HG02852 (cell line): ENCODE measurements around the gene FDPS.
"Not testable (repeated sequence)": the region's sequence is repeated elsewhere in the genome, so short reads cannot be mapped to it uniquely, and the experiment has no call there.

Experiments
- ATAC-seq: cut with Tn5 transposase; IDR thresholded peaks from one replicate; pipeline ENCODE4 v1.9.1; 2021; ENCODE audit warnings: mild to moderate bottlenecking, moderate library complexity; ENCODE audit not compliant: unreplicated experiment

The FDPS gene

DNA sequence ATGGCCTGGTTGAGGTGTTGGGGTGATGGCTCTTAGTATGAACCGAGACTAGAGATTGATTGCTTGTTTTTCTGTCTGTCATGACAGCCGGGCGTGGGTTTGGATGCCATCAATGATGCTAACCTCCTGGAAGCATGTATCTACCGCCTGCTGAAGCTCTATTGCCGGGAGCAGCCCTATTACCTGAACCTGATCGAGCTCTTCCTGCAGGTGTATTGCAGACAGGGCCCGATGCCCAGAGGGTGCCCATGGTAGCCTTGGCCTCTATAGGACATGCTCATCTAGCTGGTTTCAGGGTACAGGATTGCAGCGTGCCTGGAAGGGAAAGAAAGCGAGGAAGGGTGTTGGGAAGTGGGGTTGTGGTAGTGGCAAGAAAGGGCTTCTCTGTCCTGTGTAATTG lies 9.4 kb downstream of the FDPS start:
- ATAC-seq, result no peak

DNA sequence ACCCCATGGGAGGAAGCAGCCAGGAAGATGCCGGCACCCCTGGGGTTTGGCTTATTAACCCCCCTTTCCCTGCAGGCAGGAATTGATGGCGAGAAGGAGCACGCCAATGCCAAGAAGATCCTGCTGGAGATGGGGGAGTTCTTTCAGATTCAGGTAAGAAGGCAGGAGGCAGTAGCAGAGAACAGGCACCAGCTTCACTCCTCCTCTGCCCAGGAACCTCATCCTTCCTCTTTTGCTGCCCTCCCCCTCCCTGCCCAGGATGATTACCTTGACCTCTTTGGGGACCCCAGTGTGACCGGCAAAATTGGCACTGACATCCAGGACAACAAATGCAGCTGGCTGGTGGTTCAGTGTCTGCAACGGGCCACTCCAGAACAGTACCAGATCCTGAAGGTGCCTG lies 10.9 kb downstream of the FDPS start:
- no peak for ATAC-seq

DNA sequence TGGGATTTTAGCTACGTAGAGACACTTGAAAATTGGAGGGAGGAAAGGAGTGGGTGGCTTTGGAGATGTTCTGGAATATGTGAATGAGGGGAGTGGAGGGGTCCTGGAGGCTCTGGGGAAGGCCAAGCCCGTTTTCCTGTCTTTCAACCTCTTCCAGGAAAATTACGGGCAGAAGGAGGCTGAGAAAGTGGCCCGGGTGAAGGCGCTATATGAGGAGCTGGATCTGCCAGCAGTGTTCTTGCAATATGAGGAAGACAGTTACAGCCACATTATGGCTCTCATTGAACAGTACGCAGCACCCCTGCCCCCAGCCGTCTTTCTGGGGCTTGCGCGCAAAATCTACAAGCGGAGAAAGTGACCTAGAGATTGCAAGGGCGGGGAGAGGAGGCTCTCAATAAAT lies 11.6 kb downstream of the FDPS start:
- no peak for ATAC-seq

DNA sequence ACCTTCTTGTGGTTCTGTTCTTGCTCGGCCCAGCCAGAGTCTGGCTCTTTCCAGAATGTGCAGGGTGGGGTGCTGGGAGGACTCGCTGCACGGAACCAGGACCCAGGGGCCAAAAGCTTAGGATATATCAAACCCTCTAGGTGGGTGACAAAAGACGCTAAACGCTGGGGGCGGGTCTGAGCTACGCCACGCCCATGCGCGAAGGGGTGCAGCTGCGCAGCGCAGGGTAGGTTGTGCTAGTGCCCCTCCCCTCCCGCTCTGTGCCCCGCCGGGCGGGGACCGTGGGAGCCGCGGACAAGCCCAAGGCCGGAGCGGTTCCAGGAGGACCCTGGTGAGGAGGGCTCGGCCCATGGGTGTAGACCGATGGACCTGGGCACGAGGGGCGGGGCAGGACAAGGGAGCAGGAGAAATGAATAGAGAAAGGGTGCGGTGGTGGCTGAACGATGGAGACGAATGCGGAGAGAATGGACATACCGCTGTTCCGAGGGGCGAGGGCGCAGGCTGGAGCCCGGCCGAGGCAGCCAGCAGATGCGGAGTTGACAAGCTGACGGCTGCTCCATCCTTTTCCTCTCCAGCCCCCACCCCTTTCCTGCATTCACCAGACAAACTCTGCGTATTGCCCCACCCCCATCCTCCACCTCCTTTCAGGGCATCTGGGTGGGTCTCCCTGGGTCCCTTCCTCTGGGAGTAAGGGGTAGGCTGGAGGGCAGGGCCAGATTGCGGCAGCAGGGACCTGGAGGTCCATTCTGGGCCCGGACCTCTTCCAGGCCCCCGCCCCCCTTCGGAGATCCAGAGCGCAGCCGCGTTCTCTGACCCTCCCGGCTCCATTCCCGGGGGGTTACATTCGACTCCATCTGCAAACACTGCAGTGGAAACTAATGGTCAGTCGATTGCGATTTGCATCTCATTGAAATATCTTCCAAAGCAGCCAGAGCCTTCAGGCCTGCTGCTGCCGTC lies 12.3 kb downstream of the FDPS start, which contains the start of gene RUSC1:
TSS of gene RUSC1 (plus strand) at position 234 of the 957 bp plus-strand sequence. CDS start 880 bp downstream, outside the sequence.
- no peak for ATAC-seq

DNA sequence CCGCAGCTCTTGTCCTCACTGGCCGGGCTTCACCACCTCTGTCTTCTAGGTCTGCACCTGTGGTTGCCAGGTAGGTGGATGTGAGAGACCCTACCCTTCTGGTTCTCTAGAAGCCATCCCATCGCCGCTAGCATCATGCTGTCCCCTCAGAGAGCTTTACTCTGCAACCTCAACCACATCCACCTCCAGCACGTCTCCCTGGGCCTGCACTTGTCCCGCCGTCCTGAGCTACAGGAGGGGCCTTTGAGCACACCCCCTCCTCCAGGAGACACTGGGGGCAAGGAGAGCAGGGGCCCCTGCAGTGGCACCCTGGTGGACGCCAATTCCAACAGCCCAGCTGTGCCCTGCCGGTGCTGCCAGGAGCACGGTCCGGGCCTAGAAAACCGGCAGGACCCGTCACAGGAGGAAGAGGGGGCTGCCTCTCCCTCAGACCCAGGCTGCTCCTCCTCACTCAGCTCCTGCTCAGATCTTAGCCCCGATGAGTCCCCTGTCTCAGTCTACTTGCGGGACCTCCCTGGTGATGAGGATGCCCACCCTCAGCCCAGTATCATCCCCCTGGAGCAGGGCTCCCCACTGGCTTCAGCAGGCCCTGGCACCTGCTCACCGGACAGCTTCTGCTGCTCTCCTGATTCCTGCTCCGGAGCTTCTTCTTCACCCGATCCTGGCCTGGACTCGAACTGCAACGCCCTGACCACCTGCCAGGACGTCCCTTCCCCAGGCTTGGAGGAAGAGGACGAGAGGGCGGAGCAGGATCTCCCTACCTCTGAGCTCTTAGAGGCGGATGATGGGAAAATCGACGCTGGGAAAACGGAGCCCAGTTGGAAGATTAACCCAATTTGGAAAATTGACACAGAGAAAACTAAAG lies 13.2 kb downstream of the FDPS start:
- no peak for ATAC-seq

DNA sequence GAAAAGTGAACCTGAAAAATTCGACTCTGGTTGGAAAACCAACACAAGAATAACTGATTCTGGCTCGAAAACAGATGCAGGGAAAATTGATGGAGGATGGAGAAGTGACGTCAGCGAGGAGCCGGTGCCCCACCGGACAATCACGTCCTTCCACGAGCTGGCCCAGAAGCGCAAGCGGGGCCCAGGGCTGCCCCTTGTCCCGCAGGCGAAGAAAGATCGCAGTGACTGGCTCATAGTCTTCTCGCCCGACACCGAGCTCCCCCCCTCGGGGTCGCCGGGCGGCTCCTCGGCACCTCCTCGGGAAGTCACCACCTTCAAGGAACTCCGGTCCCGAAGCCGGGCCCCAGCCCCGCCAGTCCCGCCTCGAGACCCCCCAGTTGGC lies 13.9 kb downstream of the FDPS start:
- ATAC-seq, result no peak

DNA sequence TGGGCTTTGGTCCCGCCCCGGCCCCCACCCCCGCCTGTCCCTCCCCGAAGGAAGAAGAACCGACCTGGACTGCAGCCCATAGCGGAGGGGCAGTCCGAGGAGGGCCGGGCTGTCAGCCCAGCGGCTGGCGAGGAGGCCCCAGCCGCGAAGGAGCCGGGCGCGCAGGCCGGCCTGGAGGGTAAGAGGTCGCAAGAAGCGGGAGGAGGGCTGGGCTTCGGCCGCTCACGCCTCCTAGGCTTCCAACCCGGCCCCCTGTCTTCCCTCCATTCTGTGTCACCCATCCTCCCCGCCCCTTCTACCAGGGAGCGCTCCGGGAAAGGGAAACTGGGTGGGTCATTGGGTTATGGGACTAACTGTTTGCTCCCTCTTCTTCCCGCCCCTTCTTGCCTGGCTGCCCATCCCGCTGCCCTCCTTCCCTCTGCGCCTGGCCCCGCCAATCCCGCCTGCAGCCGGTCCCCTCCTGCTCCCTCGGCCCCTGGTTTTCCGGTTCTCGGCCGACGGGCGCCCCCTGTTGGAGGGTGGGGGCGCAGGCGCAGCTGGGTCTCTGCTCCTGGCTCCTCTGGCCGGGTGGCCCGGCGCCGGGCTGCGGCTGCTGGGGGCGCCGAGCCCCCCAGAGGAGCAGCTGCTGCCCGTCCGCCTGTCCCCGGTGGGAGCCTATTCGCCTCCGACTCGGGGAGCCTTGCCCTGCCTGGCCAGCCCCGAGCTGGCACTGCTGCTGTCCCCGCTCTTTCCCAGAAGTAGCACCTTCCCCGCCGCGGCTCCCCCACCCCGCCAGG lies 14.5 kb downstream of the FDPS start:
- peak; percentile 44 for ATAC-seq

DNA sequence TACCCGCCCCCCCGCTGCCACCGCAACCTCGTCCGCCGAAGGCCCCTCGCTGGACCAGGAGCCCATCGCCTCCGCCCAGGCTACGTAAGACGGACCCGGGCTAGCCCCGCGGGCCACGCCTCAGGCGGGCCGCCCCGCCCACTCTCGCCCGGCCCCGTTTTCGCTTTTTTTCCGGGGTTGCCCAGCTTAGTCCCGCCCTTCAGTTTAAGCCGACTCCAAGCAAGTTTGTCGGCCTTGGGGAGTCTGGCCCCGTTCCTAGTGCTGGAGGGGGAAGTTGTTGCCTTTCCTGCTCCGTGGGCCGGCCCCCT lies 15.0 kb downstream of the FDPS start:
- peak; percentile 45 for ATAC-seq

DNA sequence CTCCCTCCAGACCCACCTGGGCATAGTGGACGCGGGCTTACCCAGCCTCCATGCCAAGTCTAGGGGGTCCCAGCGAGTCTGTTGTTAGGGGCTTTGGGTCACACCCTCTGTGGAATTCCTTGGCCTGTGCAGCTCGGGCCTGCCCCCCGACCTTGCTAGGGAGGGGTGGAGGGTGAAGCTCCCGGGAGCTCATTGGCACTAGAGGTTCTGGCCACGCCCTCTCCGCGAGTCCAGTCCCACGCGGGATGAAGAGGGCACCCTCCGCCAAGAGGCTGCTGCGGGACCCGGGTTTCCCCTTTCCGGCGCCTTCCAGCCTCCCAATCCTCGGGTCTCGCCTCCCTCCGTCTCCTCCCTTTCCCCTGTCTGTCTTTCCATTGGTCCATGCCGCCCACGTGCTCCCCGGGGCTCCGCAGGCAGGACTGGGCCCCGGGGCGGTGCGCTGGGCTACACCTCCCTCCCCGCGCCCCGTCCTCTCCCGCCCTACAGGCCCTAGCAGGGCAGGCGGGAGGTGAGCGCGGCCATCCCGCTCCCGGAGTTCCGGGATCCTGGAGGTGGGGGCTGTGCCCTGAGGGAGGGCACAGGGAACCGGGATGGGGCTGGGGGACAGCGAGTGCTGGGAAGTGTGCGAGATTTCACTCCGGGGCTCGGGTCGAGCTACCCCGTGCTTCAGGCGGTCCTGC lies 15.5 kb downstream of the FDPS start:
- ATAC-seq, result peak; percentile 59

DNA sequence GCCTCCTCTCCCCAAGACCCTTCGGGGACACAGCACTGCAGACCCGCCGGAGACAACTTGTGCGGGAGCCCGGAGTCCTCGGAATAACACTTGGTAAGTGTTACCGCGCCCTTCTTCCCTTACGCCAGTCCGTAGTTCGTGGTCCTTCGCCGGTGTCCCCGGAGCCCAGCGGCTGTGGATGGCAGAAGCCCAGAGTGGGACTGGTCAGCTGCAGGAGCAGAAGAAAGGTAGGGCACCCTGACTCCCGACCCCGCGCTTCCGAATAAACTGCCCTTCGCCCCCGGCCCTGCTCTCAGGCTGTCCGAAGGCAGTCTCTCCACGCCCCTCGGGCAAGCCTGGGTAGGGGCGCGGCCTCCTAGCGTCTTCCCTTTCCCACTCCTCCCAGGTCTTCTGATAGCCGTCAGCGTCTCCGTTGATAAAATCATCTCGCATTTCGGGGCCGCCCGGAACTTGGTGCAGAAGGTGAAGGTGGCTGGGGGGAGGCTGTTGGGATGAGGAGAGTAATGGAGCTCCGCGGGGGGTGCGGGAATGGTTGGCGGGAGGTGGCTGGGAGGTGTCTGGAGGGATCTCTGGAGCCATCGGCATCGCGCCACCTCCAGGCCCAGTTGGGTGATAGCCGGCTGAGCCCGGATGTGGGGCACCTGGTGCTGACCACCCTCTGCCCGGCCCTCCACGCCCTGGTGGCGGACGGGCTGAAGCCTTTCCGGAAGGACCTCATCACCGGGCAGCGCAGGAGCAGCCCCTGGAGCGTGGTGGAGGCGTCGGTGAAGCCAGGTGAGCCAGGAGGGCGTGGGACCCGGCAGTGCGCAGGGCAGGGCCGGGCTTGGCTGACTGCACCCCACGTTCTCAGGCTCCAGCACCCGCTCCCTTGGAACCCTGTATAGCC lies 16.3 kb downstream of the FDPS start:
- ATAC-seq, result no peak

DNA sequence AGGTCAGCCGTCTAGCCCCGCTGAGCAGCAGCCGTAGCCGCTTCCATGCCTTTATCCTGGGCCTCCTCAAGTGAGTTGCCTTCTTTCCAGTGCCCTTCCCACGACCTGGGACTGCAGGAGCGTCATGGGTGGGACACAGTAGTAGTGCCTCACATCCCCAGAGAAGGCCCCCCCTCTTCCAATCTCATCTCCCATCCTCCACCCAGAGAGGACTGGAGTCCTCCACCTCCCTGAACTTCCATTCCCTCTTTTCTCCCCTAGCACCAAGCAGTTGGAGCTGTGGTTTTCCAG lies 16.9 kb downstream of the FDPS start:
- ATAC-seq, result no peak

DNA sequence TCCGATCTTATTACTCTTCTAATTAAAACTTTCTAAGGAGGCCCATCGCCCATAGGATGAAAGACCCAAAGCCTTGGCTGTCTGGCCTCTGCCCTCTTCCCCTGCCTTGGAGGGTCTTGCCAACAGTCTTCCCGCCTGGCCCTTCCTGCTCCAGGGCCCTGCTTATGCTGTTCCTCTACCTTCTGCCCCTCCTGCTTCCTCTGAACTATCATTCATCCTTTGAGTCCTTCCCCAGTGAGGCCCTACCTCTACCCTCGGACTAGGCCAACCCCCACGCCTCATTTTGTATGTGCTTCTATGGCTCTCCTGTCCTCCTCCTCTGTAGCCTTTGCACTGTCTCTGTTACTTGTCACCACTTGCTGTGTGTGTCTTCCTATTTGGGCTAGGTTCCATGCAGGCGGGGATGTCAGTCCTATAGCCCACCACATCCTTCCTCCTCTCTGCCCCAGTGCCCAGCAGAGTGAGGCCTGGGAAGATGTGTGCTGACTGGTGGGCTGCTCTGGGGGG lies 17.4 kb downstream of the FDPS start:
- no peak for ATAC-seq

DNA sequence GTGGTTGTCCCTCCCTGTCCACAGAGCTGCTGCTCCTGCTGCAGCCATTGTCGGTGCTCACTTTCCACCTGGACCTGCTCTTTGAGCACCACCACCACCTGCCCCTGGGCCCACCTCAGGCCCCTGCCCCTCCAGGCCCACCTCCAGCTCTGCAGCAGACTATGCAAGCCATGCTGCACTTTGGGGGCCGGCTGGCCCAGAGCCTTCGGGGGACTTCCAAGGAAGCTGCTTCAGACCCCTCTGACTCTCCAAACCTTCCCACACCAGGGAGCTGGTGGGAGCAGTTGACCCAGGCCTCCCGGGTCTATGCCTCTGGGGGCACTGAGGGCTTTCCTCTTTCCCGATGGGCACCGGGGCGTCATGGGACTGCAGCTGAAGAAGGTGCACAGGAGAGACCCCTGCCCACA lies 18.0 kb downstream of the FDPS start:
- no peak for ATAC-seq

DNA sequence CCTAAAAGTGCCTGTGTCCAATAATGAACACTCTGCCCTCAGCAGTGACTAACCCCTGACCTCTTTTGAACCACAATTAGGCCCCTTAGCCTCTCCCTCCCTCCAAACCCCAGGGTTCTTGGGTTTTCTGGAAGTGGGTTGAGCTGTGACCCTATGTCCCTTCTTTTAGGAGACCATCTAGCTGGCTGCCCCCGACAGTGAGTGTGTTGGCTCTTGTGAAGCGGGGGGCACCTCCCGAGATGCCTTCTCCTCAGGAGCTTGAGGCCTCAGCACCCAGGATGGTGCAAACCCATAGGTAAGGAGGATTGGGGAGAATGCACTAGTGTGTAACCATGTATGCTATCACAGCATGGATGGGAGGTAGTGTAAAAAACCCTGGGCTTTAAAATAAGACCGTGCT lies 19.3 kb downstream of the FDPS start:
- ATAC-seq, result no peak

DNA sequence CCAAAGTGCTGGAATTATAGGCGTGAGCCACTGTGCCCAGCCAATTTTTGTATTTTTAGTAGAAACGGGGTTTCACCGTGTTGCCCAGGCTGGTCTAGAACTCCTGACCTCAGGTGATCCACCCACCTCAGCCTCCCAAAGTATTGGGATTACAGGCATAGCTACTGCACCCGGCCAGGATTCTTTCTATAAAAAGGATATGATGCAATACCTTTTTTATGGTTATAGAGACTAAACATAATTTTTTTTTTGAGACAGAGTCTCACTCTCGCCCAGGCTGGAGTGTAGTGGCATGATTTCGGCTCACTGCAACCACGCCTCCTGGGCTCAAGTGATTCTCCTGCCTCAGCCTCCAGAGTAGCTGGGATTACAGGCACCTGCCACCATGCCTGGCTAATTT lies 20.2 kb downstream of the FDPS start:
- not testable (repeated sequence) for ATAC-seq

DNA sequence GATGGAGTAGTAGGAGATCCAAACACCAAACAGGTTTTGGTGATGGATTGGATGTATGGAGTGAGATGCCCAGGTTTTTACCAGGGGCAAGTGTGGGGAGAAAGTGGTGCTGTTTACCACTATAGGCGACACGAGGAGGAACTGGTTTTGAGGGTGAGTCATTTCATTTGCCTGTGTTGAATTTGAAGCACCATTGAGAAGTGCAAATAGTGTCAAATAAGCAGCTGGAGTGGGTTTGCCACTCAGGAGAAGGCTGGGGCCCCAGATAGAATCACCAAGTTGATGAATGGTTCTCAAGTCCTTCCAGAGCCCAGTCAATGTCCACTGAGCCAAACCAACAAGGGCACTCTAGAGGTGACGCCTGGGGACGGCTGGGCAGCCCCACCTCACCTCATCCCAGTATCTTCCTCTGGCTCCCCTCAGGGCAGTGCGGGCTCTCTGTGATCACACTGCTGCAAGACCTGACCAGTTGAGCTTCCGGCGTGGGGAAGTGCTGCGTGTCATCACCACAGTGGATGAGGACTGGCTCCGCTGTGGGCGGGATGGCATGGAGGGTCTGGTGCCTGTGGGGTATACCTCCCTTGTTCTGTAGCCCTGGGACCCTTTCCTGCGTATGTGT lies 21.4 kb downstream of the FDPS start:
- no peak for ATAC-seq

DNA sequence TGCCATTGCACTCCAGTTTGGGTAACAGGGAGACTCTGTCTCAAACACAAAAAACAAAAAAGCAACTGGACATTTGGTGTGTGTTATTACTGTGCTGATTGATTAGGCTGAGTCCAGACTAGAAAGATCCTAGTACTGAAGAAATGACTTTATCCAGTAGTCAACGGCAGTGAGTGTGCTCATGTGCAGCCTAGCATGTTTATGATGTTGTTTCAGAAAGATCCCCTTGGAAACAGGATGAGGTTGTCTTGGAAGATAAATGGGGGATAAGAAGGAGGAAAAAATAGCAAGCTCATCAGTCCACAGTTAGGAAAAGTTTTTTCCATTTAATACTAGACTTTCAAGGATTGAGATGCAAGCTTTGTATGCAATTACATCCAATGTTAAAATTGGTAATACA lies 26.3 kb downstream of the FDPS start:
- ATAC-seq, result no peak

DNA sequence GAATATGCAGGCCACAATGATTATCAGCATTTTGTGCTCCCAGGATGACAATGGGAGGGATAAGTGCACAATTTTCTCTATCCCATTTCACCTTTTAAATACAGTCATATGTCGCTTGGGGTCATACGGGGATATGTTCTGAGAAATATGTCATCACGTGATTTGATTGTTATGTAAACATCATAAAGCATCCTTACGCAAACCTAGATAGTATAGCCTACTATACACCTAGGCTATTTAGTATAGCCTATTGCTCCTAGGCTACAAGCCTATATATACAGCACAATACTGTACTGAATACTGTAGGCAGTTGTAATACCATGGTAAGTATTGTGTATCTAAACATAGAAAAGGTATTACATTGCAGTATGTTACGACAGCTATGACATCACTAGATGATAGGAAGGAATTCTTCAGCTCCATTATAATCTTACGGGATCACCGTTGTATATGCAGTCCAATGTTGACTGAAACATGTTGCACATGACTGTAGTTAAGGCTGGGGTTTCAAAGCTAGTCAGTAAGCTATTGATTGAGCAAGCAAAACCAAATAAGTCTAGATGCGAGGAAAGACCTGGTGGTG lies 30.9 kb downstream of the FDPS start:
- no peak for ATAC-seq

DNA sequence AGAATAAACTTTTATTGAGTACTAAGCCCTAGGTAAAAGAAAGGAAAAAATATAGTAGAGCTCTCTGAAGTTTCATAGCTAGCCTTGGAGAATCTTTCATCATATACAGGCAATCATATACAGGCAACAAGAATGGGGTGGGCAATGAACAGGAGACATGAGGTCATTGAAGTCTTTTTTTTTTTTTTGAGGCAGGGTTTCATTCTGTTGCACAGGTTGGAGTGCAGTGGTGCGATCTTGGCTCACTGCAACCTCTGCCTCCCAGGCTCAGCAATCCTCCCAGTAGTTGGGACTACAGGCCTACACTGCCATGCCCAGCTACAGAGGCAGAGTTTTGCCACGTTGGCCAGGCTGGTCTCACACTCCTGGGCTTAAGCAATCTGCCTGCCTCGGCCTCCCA lies 34.2 kb downstream of the FDPS start:
- ATAC-seq, result no peak
